HCT116 (cell line): ENCODE data around the gene LAMTOR4. TPM values are rescaled to one million over a fixed set of nuclear protein-coding genes. Genes with fewer than 3 reads are reported as not detected.

ENCODE experiments used
- ATAC-seq: fragments of 200-7000 bp; cut with Tn5 transposase; 2 replicates; pipeline ENCODE4 v1.9.1; 2020; ENCODE audit warnings: mild to moderate bottlenecking, moderate library complexity
- BruUV-seq: library from RNA; stranded (reverse); fragments of 400-500 nt; replicated peaks from 2 replicates; lab custom pipeline; 2021; lab: Mats Ljungman, UMichigan
- CTCF ChIA-PET: fragments of 300-600 bp; sonication (Branson Sonifier 250); formaldehyde crosslinking; loops from one replicate; lab custom pipeline; 2021; ENCODE audit warnings: antibody characterized with exemption; lab: Charles Lee
- POLR2A ChIA-PET: fragments of 300-600, 350-600 bp; sonication (Branson Sonifier 250); formaldehyde crosslinking; loops from one replicate; lab custom pipeline; 2021; ENCODE audit warnings: antibody characterized with exemption; lab: Charles Lee
- RAD21 ChIA-PET, 2 experiments: fragments of 300-600 bp; sonication (Branson Sonifier 250); formaldehyde crosslinking; loops; one replicate each; lab custom pipeline; 2023; ENCODE audit warnings: low total read pairs in 2 of 2; ENCODE audit not compliant: uncharacterized antibody in 2 of 2, unreplicated experiment in 2 of 2, low non-redundant PET in 1 of 2; lab: Charles Lee
- DNase-seq: peaks from one replicate; pipeline ENCODE4 v3.0.0-alpha.2; 2010; ENCODE audit warnings: low read depth, low spot score
- H2AFZ ChIP-seq: fragments of 200-600 bp; shearing (Covaris generic), sonication (generic); 2 replicates; pipeline ENCODE4 v1.6.1; 2017; ENCODE audit warnings: low read depth, mixed run types, mixed read lengths, antibody characterized with exemption, low read length; ENCODE audit not compliant: poor library complexity, severe bottlenecking
- H3K27ac ChIP-seq: 2 replicates; pipeline ENCODE4 v1.5.1; 2012; ENCODE audit warnings: low read depth, low read length
- H3K27me3 ChIP-seq: fragments of 200-600 bp; sonication (generic); 2 replicates; pipeline ENCODE4 v1.6.1; 2016; ENCODE audit warnings: mixed run types, low read length, mixed read lengths; ENCODE audit not compliant: insufficient read depth
- H3K36me3 ChIP-seq, 2 experiments: fragments of 200-500 bp in 1 of 2; fragments of 200-600 bp in 1 of 2; sonication (Bioruptor generic) in 1 of 2; sonication (generic) in 1 of 2; 2 replicates each; pipeline versions ENCODE4 v1.5.1 to v1.6.1; 2014 to 2016; ENCODE audit warnings: low read length in 2 of 2, inconsistent platforms in 1 of 2, mixed read lengths in 1 of 2, mixed run types in 1 of 2; ENCODE audit not compliant: insufficient read depth in 2 of 2, control insufficient read depth in 1 of 2
- H3K4me1 ChIP-seq, 2 experiments: fragments of 200-600 bp in 1 of 2; sonication (generic) in 1 of 2; 2 replicates each; pipeline versions ENCODE4 v1.5.1 to v1.6.1; 2012 to 2017; ENCODE audit warnings: low read length in 2 of 2, inconsistent platforms in 1 of 2, mild to moderate bottlenecking in 1 of 2, mixed read lengths in 1 of 2, mixed run types in 1 of 2, moderate library complexity in 1 of 2; ENCODE audit not compliant: insufficient read depth in 2 of 2, control insufficient read depth in 1 of 2
- H3K4me2 ChIP-seq: fragments of 200-600 bp; sonication (generic); 2 replicates; pipeline ENCODE4 v1.6.1; 2017; ENCODE audit warnings: mixed run types, low read length, mixed read lengths
- H3K4me3 ChIP-seq, 2 experiments: fragments of 200-600 bp in 1 of 2; sonication (generic) in 1 of 2; replicated peaks in 1 of 2; 2 replicates each; pipeline ENCODE4 v1.5.1; 2011 to 2016; ENCODE audit warnings: low read length in 2 of 2, control low read depth in 1 of 2, low read depth in 1 of 2, mild to moderate bottlenecking in 1 of 2, mixed read lengths in 1 of 2, mixed run types in 1 of 2
- H3K79me2 ChIP-seq: fragments of 200-600 bp; sonication (generic); 2 replicates; pipeline ENCODE4 v1.6.1; 2017; ENCODE audit warnings: mild to moderate bottlenecking, mixed run types, low read length, moderate library complexity, mixed read lengths; ENCODE audit not compliant: insufficient read depth
- H3K9ac ChIP-seq: fragments of 200-600 bp; sonication (generic); 2 replicates; pipeline ENCODE4 v1.6.1; 2016; ENCODE audit warnings: low read length, mixed read lengths
- H3K9me2 ChIP-seq: fragments of 200-600 bp; sonication (generic), shearing (Covaris generic); 2 replicates; pipeline ENCODE4 v1.6.1; 2017; ENCODE audit warnings: mixed run types, mild to moderate bottlenecking, moderate library complexity; ENCODE audit not compliant: insufficient read depth
- H3K9me3 ChIP-seq, 2 experiments: fragments of 200-500 bp in 1 of 2; fragments of 200-600 bp in 1 of 2; sonication (Bioruptor generic) in 1 of 2; sonication (generic) in 1 of 2; 2 replicates each; pipeline ENCODE4 v1.6.1; 2014 to 2017; ENCODE audit warnings: low read length in 2 of 2, mixed read lengths in 2 of 2, inconsistent platforms in 1 of 2, low read depth in 1 of 2, mild to moderate bottlenecking in 1 of 2, mixed run types in 1 of 2, moderate library complexity in 1 of 2; ENCODE audit not compliant: control insufficient read depth in 1 of 2, insufficient read depth in 1 of 2
- H4K20me1 ChIP-seq: fragments of 200-600 bp; sonication (generic), shearing (Covaris generic); 2 replicates; pipeline ENCODE4 v1.6.1; 2017; ENCODE audit warnings: mixed run types, mild to moderate bottlenecking, moderate library complexity; ENCODE audit not compliant: insufficient read depth
- CEBPB ChIP-seq: IDR thresholded peaks from 2 replicates; pipeline ENCODE4 v1.6.1; 2012; ENCODE audit warnings: low read depth
- EZH2 ChIP-seq: fragments of 200-600 bp; sonication (generic); IDR thresholded peaks from 2 replicates; pipeline ENCODE4 v1.6.1; 2017; ENCODE audit warnings: antibody characterized with exemption, mixed run types
- RAD21 ChIP-seq: IDR thresholded peaks from 2 replicates; pipeline ENCODE4 v1.6.1; 2012; ENCODE audit warnings: low read depth, mild to moderate bottlenecking
- SIN3A ChIP-seq: IDR thresholded peaks from 2 replicates; pipeline ENCODE4 v1.6.1; 2012; ENCODE audit warnings: low read depth
- SP1 ChIP-seq: IDR thresholded peaks from 2 replicates; pipeline ENCODE4 v1.6.1; 2012; ENCODE audit warnings: low read depth
- TCF7L2 ChIP-seq: IDR thresholded peaks from 2 replicates; pipeline ENCODE4 v1.7.0; 2011; ENCODE audit warnings: borderline replicate concordance, inconsistent platforms; ENCODE audit not compliant: insufficient read depth, insufficient read length; ENCODE audit errors: extremely low read depth
- YY1 ChIP-seq: IDR thresholded peaks from 2 replicates; pipeline ENCODE4 v1.6.1; 2011; ENCODE audit warnings: low read length, low read depth, moderate library complexity, mild to moderate bottlenecking; ENCODE audit not compliant: insufficient replicate concordance; ENCODE audit errors: extremely low read depth
- intact Hi-C: fragments of 100-400 bp; cut with micrococcal nuclease; formaldehyde crosslinking; loops from 2 replicates; pipeline ENCODE4 v1.10.0; 2022
- total RNA-seq: library from RNA; stranded (reverse); gene quantifications from one replicate; pipeline ENCODE4 v1.2.1, GENCODE V29; 2021; ENCODE audit not compliant: unreplicated experiment

LAMTOR4 gene
- total RNA-seq, 1 experiment from 2014 or later, result 152 TPM

GRCh38 chr7:100169147-100169850, 20.6 kb downstream of the LAMTOR4 start (continued):
- TF ChIP-seq TCF7L2, result no peak
- no peak for TF ChIP-seq SIN3A
- TF ChIP-seq SP1, result no peak
- no peak for TF ChIP-seq YY1

GRCh38 chr7:100170101-100170897, 21.6 kb downstream of the LAMTOR4 start:
- no peaks in the 10 kb centered on the region for H3K9me3 ChIP-seq
- RAD21 ChIA-PET, result no interaction called here
- no peaks in the 10 kb centered on the region for H3K27me3 ChIP-seq
- DNase-seq, result no peak
- no peak overlapping the region for H3K9ac ChIP-seq
- H3K9me2 ChIP-seq, result no peaks in the 10 kb centered on the region
- H3K36me3 ChIP-seq, result no peaks in the 10 kb centered on the region
- H3K4me2 ChIP-seq, result no peak overlapping the region
- no peak overlapping the region for H2AFZ ChIP-seq
- TF ChIP-seq CEBPB (no peak), EZH2 (no peak), RAD21 (no peak)
- no peaks in the 10 kb centered on the region for H4K20me1 ChIP-seq
- no peaks in the 10 kb centered on the region for H3K79me2 ChIP-seq
- POLR2A ChIA-PET, result no interaction called here
- peaks cover 0 to 6% of the 10 kb centered on the region in 2 experiments; a peak in 1 of 4 replicates for H3K4me1 ChIP-seq
- no peak overlapping the region for H3K27ac ChIP-seq
- intact Hi-C loops, result no loop called here
- ATAC-seq, result no peak
- no peak overlapping the region for H3K4me3 ChIP-seq
- CTCF ChIA-PET, result no interaction called here
- BruUV-seq, result no TSS peak
